ENCODE data around the gene PSMG2. TPM values are rescaled to one million over a fixed set of nuclear protein-coding genes. Genes with fewer than 3 reads are reported as not detected.

Gene PSMG2
- polyA plus RNA-seq, 1 of the 3 experiments (the other 2 are of a cell fraction), result 36.0 TPM

DNA sequence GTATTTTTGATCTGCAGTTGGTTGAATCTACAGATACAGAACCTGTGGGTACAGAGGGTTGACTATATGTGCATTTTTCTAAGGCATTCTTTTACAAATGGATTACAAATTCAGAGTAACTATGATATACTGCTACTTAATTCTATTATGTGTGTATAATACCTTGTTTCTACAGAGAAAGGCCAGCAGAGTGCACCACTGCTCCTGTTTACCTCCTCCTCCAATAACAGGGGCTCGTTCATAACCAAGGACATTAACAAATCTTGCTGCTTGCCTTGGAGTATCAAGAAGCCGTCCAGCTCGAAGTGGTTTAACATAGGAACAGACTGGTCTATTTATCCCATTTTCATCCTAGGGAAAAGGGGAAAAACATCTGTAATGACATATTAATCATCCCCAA lies 16.7 kb upstream of the PSMG2 start:
- Histone ChIP-seq H4K20me1 (ENCODE audit: insufficient read depth) (no peaks in the 10 kb centered on the region), H3K36me3 (replicated peaks in 1 of 2; ENCODE audit: control insufficient read depth in 1 of 2, insufficient read depth in 2 of 2, low read length in 1 of 2) (peaks cover 0 to 26% of the 10 kb centered on the region in 2 experiments), H3F3A (replicated peaks; ENCODE audit: insufficient read depth) (peaks cover 9% of the 10 kb centered on the region), H3K4me1 (ENCODE audit: control insufficient read depth in 1 of 2, insufficient read depth in 2 of 2, low read depth in 1 of 2, low read length in 1 of 2) (no peaks in the 10 kb centered on the region), H3K9me2 (no peaks in the 10 kb centered on the region), H2AFZ (ENCODE audit: low read depth) (no peak overlapping the region), H3K27ac (ENCODE audit: low read depth in 2 of 2, low read length in 1 of 2) (no peak overlapping the region), H3K9me3 (no peaks in the 10 kb centered on the region), H3K27me3 (ENCODE audit: insufficient read depth) (no peaks in the 10 kb centered on the region), H3K4me2 (no peak overlapping the region), H3K79me2 (ENCODE audit: insufficient read depth) (no peaks in the 10 kb centered on the region), H3K9ac (no peak overlapping the region), H3K4me3 (ENCODE audit: low read depth in 2 of 2, low read length in 1 of 2) (no peak overlapping the region)
- WGBS (ENCODE audit: low lambda C conversion rate), result 71% methylated on average over 3 of the region's 3 CpGs
- TF ChIP-seq RAD21 (IDR thresholded peaks at IDR 0.05; ENCODE audit: low read length), result peak; percentile 19; the same call in 1 of the 2 replicates
- TF ChIP-seq CHD2 (IDR thresholded peaks at IDR 0.05; ENCODE audit: low read length, partially characterized antibody), result no peak
- TF ChIP-seq CTCF (IDR thresholded peaks at IDR 0.05), result peak; percentile 39; the same call in 1 of the 2 replicates
- peak; percentile 24 for DNase-seq
- ChIA-PET POLR2A (no interaction called here), CTCF (interaction anchor here (0.6 to 1.3 kb wide), 2 partner anchors 248 to 877 kb away, joined by 3 to 5 read pairs; no protein-coding TSS in a partner anchor)

- Histone ChIP-seq H2AFZ (ENCODE audit: low read depth) (no peak overlapping the region), H3K36me3 (replicated peaks in 1 of 2; ENCODE audit: control insufficient read depth in 1 of 2, insufficient read depth in 2 of 2, low read length in 1 of 2) (peaks cover 0 to 23% of the 10 kb centered on the region in 2 experiments), H4K20me1 (ENCODE audit: insufficient read depth) (no peaks in the 10 kb centered on the region), H3K27ac (ENCODE audit: low read depth in 2 of 2, low read length in 1 of 2) (no peak overlapping the region), H3F3A (replicated peaks; ENCODE audit: insufficient read depth) (no peaks in the 10 kb centered on the region), H3K9me2 (no peaks in the 10 kb centered on the region), H3K4me3 (ENCODE audit: low read depth in 2 of 2, low read length in 1 of 2) (no peak overlapping the region), H3K9ac (no peak overlapping the region), H3K4me1 (ENCODE audit: control insufficient read depth in 1 of 2, insufficient read depth in 2 of 2, low read depth in 1 of 2, low read length in 1 of 2) (no peaks in the 10 kb centered on the region), H3K79me2 (ENCODE audit: insufficient read depth) (no peaks in the 10 kb centered on the region), H3K9me3 (no peaks in the 10 kb centered on the region), H3K27me3 (ENCODE audit: insufficient read depth) (no peaks in the 10 kb centered on the region), H3K4me2 (no peak overlapping the region)
- TF ChIP-seq, protein P1, sequence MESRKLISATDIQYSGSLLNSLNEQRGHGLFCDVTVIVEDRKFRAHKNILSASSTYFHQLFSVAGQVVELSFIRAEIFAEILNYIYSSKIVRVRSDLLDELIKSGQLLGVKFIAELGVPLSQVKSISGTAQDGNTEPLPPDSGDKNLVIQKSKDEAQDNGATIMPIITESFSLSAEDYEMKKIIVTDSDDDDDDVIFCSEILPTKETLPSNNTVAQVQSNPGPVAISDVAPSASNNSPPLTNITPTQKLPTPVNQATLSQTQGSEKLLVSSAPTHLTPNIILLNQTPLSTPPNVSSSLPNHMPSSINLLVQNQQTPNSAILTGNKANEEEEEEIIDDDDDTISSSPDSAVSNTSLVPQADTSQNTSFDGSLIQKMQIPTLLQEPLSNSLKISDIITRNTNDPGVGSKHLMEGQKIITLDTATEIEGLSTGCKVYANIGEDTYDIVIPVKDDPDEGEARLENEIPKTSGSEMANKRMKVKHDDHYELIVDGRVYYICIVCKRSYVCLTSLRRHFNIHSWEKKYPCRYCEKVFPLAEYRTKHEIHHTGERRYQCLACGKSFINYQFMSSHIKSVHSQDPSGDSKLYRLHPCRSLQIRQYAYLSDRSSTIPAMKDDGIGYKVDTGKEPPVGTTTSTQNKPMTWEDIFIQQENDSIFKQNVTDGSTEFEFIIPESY (IDR thresholded peaks at IDR 0.05; ENCODE audit: borderline replicate concordance, low read depth), result no peak
- TF ChIP-seq GABPA (IDR thresholded peaks at IDR 0.05; ENCODE audit: low read depth) (no peak), YY1 (IDR thresholded peaks at IDR 0.05; ENCODE audit: low read depth) (no peak), SMC3 (IDR thresholded peaks at IDR 0.05; ENCODE audit: low read depth, low read length) (no peak), RXRA (IDR thresholded peaks at IDR 0.05; ENCODE audit: borderline replicate concordance, low read depth) (no peak), EP300 (IDR thresholded peaks at IDR 0.05; ENCODE audit: borderline replicate concordance in 1 of 2, low read depth in 1 of 2, low read length in 1 of 2) (no peak), CTCF (IDR thresholded peaks at IDR 0.05) (no peak), REST (IDR thresholded peaks at IDR 0.05; ENCODE audit: low read depth, low read length) (no peak), CHD2 (IDR thresholded peaks at IDR 0.05; ENCODE audit: low read length, partially characterized antibody) (no peak), MXI1 (IDR thresholded peaks at IDR 0.05; ENCODE audit: low read depth, low read length) (no peak), RCOR1 (IDR thresholded peaks at IDR 0.05; ENCODE audit: low read length) (no peak)
- TF ChIP-seq, protein P2, sequence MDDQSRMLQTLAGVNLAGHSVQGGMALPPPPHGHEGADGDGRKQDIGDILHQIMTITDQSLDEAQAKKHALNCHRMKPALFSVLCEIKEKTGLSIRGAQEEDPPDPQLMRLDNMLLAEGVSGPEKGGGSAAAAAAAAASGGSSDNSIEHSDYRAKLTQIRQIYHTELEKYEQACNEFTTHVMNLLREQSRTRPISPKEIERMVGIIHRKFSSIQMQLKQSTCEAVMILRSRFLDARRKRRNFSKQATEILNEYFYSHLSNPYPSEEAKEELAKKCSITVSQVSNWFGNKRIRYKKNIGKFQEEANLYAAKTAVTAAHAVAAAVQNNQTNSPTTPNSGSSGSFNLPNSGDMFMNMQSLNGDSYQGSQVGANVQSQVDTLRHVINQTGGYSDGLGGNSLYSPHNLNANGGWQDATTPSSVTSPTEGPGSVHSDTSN (IDR thresholded peaks at IDR 0.05), result no peak
- ChIA-PET CTCF (interaction anchor here (1.3 kb wide), 1 partner anchor 12 kb away, joined by 5 read pairs; no protein-coding TSS in a partner anchor), POLR2A (no interaction called here)
- WGBS (ENCODE audit: low lambda C conversion rate), result 98% methylated on average over 4 of the region's 4 CpGs
- no peak for DNase-seq
Measured at GRCh38 chr18:12689256-12689850, 13.5 kb upstream of the PSMG2 start.
